Epithelial cell of proximal tubule (primary cell): ENCODE results near the gene ZFYVE19. TPM values are rescaled to one million over a fixed set of nuclear protein-coding genes. Genes with fewer than 3 reads are reported as not detected.

Experiments used
- total RNA-seq: library from RNA; depleted of rRNA; stranded (reverse); fragments of >200 nt; gene quantifications from 2 replicates; pipeline ENCODE4 v1.2.3, GENCODE V29; 2015

Gene ZFYVE19
- total RNA-seq, 1 donor from 2014 or later = 34.8 TPM

Other genes with a start within 250 kb of the ZFYVE19 start
- gene CCDC32, start 242.0 kb upstream of the ZFYVE19 start, total RNA-seq = 19.7 and 32.8 TPM in 2 replicates
- gene RPUSD2, start 237.8 kb upstream of the ZFYVE19 start, total RNA-seq = 10.1 and 17.9 TPM in 2 replicates
- gene KNL1, start 212.8 kb upstream of the ZFYVE19 start, total RNA-seq = 23.9 and 31.3 TPM in 2 replicates
- 19.5 and 20.8 TPM in 2 replicates for gene RAD51, start 111.9 kb upstream of the ZFYVE19 start, total RNA-seq
- gene RMDN3, start 51.8 kb upstream of the ZFYVE19 start, total RNA-seq = 20.6 and 25.4 TPM in 2 replicates
- gene GCHFR, start 43.0 kb upstream of the ZFYVE19 start, total RNA-seq = 87.2 and 113 TPM in 2 replicates
- 0.63 and 2.7 TPM in 2 replicates for gene C15orf62, start 37.1 kb upstream of the ZFYVE19 start, total RNA-seq
- 21.7 and 43.2 TPM in 2 replicates for gene DNAJC17, start 384 bp downstream of the ZFYVE19 start, total RNA-seq
- not detected in 2 replicates for gene PPP1R14D, start 21.6 kb downstream of the ZFYVE19 start, total RNA-seq
- gene SPINT1, start 37.0 kb downstream of the ZFYVE19 start, total RNA-seq = 159 and 319 TPM in 2 replicates
- gene RHOV, start 67.1 kb downstream of the ZFYVE19 start, total RNA-seq = 1.7 and 3.1 TPM in 2 replicates
- 27.2 and 35.4 TPM in 2 replicates for gene VPS18, start 87.4 kb downstream of the ZFYVE19 start, total RNA-seq
- 0.07 and 0.69 TPM in 2 replicates for gene DLL4, start 122.3 kb downstream of the ZFYVE19 start, total RNA-seq
- gene CHAC1, start 146.4 kb downstream of the ZFYVE19 start, total RNA-seq = 14.3 and 23.8 TPM in 2 replicates